Fibroblast of skin of scalp (primary cell): Measurements from ENCODE around the gene GSTM5. TPM values are rescaled to one million over a fixed set of nuclear protein-coding genes. Genes with fewer than 3 reads are reported as not detected.
"Not testable (repeated sequence)": the region's sequence is repeated elsewhere in the genome, so short reads cannot be mapped to it uniquely, and the experiment has no call there.

ENCODE experiments used
- DNase-seq: peaks from one replicate; pipeline ENCODE4 v3.0.0-alpha.2; 2013
- polyA plus RNA-seq, 2 experiments: library from polyadenylated mRNA; unstranded; fragments of 120-200 nt; gene quantifications; one replicate each; pipeline ENCODE4 v1.2.1, GENCODE V29; 2013; ENCODE audit not compliant: insufficient read length in 2 of 2

The GSTM5 gene
- polyA plus RNA-seq (2013, experiment 1 of 2; ENCODE audit: insufficient read length) = 11.3 TPM
- 14.3 TPM for polyA plus RNA-seq (2013, experiment 2 of 2; ENCODE audit: insufficient read length)

DNA sequence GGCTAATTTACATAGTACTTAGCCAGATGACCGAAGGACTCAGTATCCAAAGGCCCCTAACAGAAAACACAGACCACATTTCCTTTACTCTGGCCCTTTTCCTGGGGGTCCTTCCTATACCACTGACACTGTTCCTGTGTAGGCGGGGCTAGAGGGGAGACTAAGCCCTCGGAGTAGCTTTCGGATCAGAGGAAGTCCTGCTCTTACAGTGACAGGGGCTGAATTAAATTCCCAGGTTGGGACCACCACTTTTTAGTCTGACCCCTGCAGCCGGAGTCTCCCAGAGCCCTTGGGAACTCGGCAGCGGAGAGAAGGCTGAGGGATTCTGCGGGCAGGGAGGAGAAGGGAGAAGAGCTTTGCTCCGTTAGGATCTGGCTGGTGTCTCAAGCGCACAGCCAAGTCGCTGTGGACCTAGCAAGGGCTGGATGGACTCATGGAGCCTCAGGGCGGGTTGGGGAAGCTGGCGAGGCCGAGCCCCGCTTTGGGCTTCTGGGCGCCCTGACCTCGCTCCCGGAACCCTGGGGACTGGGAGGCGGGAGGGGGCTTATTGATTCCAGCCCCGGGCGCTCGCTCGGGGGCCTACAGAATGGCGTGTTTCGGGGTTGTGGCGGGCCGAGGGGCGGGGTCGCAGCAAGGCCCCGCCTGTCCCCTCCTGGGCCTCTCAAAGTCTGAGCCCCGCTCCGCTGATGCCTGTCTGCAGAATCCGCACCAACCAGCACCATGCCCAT is at the start of gene GSTM5:
Gene GSTM5, plus strand, starts transcription at position 659 of the 728 bp plus-strand sequence. Its CDS starts 62 bp downstream, at position 721.
- not testable (repeated sequence) for DNase-seq

DNA sequence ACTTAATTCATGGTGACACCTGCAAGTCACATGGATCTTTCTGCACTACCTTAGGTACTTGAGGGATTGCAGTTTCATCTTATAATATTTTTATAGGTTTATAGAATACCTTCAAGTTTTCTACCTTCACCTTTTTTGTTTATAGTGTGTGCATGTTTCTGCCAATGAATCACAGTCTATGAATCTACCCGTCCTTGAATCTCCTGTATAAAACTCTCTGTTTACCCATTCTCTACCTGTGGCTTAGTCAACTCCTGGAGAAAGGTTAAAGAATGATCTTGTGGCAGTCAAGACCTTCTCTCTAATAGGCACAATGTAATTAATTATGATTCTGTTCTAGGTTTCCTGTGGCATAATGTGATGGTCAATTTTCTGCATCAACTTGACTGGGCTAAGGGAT is 47.4 kb upstream of the GSTM5 start:
- DNase-seq = no peak

DNA sequence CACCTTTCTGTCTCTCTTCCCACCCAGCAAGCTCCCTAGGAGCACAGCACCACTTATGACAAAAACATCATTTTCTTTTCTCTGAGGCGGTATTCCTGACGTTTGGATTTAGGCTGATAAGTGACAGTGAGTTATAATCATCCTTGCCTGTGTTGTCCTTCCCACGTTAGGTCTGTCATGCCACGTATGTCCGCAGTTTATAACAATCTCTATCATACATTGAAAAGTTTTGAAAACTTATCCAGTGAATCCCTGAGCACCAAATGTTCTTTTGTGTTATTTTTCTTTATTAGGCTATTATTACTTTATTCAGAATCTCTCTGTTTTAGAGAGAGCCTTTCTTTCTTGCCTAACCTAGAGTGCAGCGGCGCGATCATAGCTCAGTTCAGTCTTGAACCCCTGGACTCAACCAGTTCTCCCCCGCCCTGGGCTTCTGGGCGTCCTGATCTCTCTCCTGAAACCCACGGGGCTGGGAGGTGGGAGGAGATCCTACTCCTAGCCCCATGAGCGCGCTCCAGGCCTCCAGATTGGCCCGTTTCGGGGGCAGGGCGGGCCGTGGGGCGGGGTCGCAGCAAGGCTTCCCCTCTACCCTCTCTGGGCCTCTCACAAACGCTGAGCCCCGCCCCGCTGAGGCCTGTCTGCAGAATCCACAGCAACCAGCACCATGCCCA is 44.5 kb upstream of the GSTM5 start, which contains the start of gene GSTM2:
Gene GSTM2, plus strand, starts transcription at position 606 of the 671 bp plus-strand sequence. Its CDS starts 59 bp downstream, at position 665.
- DNase-seq = peak; percentile 87

DNA sequence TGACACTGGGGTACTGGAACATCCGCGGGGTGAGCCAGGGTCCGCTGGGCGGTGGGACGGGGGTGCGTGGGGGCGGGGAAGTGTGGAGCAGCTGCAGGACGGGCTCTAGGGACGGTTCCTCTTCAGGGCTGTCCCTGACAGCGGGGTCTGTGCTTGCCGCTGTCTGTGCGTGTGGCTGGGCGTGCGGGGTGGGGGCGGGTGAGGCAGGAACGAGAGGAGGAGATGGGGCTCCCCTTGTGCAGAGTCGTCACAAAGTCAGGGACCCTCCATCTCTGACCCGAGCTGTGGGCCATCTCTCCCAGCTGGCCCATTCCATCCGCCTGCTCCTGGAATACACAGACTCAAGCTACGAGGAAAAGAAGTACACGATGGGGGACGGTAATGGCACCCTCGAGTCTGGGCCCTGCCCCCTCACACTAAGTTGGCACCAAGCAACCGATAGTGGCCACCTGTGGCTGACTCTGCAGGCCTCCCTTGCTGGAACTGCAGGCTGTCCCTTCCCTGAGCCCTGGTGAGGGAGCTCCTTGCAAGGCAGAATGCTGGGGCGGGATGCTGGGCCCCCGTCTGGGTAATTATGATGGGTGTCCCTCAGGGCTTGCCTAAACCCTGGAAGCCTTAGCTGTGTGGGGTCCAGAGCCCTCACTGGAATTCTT is 43.8 kb upstream of the GSTM5 start:
- no peak for DNase-seq

DNA sequence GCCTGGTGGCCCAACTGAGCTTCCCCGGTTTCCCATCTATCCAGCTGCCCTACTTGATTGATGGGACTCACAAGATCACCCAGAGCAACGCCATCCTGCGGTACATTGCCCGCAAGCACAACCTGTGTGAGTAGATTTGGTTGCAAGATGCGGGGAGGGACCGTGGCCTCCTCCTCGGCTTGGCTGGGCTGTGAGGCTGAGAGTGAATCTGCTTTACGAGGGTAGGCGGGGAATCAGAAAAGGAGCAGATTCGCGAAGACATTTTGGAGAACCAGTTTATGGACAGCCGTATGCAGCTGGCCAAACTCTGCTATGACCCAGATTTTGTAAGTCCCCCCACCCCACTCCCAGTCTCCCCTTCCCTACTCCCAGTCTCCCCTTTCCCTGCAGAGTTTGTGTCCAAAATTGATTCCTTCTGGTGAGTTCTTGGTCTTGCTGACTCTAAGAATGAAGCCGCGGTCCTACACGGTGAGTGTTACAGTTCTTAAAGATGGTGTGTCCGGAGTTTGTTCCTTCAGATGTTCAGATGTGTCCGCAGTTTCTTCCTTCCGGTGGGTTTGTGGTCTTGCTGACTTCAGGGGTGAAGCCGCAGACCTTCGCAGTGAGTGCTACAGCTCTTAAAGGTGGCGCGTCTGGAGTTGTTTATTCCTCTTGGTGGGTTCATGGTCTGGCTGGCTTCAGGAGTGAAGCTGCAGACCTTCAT is 42.7 kb upstream of the GSTM5 start:
- DNase-seq = no peak

DNA sequence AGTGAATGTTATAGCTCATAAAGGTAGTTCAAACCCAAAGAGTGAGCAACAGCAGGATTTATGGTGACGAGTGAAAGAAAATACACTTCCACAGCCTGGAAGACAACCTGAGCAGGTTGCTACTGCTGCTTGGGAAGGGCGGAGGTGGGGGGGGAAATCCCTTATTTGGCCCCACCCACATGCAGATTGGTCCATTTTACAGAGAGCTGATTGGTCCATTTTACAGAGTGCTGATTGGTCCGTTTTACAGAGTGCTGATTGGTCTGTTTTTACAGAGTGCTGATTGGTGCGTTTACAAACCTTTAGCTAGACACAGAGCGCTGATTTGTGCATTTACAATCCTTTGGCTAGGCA is 42.1 kb upstream of the GSTM5 start:
- not testable (repeated sequence) for DNase-seq

DNA sequence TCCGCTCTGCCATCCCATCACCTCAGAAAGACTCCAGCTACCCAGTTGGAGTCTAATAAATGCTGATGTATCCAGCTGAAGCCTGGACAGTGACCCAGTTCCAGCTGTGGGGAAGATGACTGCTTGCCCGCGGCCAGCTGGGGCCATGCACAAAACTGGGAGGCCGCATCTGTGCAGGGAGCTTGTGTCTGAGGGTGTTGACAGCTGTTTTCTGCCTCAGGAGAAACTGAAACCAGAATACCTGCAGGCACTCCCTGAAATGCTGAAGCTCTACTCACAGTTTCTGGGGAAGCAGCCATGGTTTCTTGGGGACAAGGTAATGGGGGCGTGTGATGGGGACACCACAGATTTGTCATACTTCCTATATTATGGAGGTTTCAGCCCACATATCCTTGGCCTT is 41.0 kb upstream of the GSTM5 start:
- no peak for DNase-seq

DNA sequence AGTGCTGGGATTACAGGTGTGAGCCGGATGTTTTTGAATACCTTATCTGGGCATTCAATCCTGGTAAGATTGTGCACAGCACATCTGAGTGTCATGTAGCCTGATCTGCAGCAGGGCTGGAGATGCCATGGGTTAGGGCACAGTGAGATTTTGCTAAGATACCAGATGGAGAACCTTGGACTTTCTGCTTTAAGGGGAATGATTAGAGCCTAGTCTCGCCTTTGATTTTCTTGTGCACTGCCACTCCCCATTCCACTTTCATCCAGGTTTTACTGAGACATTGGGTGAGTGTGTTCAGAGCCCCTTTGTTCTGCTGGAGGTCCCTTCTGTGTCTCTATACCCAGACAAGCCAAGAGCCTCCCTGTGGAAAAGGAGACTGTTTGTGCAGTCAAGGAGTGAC is 38.2 kb upstream of the GSTM5 start:
- DNase-seq = not testable (repeated sequence)

DNA sequence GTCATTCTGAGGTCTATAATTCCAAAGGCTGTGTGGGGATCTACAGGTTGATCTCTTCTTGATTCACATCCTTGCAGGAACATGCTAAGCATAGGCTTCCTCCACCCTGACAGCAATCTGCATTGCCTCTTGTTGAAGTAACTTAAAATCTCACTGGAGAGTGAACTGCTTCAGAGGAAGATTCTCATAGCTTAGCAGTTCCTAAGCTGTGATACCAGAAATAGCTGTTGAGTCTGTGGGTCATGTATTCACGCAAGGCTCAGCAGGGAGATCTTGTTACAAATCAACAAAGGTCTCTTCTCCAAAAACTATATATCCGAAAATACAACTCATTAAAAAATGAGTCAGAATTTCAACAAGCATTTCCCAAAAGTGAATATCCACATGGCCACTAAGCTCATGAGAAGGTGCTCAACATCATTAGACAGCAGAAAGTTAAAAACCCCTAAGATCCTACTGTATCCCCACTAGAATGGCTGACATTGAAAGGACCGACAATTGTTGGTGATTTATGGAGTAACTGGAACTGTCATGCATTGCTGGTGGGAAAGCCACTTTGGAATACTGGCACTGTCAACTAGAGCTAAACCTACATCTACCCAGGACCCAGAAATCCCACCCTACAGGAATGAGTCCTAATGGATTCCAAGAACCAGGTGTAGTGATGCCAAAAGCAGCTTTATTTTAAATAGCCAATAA is 35.2 kb upstream of the GSTM5 start:
- DNase-seq = not testable (repeated sequence)

DNA sequence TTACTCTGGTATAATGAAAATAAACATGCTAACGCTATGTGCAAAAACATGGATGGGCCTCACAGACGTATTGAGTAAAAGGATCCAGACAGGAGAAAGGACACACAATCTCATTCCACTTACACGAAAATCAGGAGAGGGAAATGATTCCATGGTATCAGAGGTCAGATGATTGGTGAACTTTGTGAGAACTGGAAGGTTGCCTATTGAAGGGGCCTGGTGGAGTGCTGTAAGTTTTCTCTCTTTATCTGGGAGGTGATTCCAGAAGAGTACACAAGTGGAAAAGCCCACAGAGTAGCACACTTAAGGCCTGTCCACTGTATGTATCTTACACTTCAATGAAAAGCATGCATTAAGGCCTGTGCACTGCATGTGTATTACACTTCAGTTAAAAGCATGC is 34.6 kb upstream of the GSTM5 start:
- DNase-seq = no peak

DNA sequence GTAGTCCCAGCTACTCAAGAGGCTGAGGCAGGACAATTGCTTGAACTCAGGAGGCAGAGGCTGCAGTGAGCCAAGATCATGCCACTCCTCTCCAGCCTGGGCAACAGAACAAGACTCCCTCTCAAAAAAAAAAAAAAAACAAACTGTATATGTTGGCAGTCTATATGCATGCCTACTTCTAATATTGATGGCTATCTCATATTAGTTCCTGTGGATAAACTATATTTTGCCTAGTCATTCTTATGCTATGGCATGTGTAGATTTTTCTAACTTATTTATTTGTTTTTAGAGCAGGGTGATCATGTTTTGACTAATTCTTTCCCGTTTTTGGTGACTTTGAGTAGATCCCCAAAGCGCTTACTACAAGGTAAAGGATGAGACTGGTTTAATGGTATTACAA is 33.4 kb upstream of the GSTM5 start:
- DNase-seq = not testable (repeated sequence)

DNA sequence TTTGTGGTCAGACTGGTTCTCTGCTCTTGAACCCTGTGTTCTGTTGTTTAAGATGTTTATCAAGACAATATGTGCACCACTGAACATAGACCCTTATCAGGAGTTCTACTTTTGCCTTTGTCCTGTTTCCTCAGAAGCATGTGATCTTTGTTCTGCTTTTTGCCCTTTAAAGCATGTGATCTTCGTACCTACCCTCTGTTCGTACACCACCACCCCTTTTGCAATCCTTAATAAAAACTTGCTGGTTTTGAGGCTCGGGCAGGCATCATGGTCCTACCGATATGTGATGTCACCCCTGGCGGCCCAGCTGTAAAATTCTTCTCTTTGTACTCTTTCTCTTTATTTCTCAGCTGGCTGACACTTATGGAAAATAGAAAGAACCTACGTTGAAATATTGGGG is 27.3 kb upstream of the GSTM5 start:
- DNase-seq = not testable (repeated sequence)

DNA sequence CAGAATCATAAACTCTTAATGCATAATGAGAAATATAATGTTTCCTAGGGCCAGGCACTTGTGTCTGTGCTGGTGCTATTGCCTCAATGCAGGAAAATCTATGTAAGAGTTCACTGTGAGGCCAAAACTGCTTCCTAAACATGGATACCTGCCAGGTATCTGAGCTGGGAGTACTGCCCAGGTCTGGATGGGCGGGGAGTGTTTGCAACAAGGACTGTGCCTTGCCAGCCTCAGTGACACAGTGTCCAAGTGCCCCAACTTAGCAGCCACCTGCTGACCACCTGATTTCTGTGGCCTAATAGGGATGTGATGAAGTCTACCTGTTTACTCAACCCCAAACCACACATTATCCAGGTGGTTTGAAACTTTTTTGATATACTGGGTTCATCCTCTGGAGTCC is 26.7 kb upstream of the GSTM5 start:
- DNase-seq = not testable (repeated sequence)

DNA sequence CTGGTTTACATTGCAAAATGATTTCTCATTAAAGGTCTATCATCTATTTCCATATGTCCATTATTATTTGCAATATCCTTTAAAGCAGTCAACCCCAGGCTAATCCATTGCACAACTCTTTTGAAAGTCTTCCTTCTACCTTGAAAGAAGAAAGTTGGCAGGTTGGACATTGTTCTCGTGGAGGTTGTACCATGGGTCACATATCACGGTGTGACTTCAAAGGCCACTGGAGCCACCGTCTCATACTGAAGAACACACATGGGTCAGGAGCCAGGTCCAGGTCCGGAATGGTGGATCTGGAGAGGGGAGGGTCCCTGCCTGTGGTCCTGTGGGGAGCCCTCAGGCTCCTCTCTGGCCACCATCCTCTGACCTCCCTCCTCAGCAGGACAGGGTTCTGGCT is 26.2 kb upstream of the GSTM5 start:
- not testable (repeated sequence) for DNase-seq

DNA sequence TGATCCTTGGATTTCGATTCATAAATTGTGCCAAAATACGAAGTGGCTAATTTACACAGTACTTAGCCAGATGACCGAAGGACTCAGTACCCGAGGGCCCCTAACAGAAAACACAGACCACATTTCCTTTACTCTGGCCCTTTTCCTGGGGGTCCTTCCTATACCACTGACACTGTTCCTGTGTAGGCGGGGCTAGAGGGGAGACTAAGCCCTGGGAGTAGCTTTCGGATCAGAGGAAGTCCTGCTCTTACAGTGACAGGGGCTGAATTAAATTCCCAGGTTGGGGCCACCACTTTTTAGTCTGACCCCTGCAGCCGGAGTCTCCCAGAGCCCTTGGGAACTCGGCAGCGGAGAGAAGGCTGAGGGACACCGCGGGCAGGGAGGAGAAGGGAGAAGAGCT is 24.9 kb upstream of the GSTM5 start:
- not testable (repeated sequence) for DNase-seq

DNA sequence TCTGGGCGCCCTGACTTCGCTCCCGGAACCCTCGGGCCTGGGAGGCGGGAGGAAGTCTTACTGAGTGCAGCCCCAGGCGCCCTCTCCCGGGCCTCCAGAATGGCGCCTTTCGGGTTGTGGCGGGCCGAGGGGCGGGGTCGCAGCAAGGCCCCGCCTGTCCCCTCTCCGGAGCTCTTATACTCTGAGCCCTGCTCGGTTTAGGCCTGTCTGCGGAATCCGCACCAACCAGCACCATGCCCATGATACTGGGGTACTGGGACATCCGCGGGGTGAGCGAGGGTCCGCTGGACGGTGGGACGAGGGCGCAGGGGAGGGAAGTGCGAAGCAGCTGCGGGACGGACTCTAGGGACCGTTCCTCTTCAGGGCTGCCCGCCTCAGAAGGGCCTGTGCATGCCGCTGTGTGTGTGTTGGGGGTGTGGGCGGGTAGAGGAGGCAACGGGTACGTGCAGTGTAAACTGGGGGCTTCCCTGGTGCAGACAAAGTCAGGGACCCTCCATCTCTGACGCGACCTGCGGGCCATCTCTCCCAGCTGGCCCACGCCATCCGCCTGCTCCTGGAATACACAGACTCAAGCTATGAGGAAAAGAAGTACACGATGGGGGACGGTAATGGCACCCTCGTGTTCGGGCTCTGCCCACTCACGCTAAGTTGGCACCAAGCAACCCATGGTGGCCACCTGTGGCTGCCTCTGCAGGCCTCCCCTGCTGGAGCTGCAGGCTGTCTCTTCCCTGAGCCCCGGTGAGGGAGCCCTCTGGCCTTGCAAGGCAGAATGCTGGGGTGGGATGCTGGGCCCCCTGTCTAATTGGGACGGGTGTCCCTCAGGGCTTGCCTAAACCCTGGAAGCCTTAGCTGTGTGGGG is 24.2 kb upstream of the GSTM5 start, which contains the start of gene GSTM1:
Gene GSTM1, plus strand, starts transcription at position 177 of the 859 bp plus-strand sequence. Its CDS starts 57 bp downstream, at position 234.
- peak; percentile 81 for DNase-seq

DNA sequence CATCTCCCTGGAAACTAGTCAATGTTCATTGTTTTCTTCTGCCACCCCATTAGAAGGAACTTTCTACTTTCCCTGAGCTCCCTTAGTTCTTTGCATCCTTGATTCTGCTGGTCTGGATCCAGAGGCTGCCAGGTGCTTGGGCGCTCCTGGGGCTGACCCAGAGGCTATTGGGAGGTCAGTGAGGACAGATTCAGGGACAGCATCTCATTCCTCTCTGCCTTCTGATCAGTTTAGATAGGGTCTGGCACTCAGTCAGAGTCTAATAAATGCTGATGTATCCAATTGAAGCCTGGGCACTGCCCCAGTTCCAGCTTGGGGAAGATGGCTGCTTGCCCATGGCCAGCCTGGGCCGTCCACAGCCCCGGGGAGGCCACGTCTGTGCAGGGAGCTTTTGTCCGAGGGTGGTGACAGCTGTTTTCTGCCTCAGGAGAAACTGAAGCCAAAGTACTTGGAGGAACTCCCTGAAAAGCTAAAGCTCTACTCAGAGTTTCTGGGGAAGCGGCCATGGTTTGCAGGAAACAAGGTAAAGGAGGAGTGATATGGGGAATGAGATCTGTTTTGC is 22.1 kb upstream of the GSTM5 start:
- DNase-seq = no peak

DNA sequence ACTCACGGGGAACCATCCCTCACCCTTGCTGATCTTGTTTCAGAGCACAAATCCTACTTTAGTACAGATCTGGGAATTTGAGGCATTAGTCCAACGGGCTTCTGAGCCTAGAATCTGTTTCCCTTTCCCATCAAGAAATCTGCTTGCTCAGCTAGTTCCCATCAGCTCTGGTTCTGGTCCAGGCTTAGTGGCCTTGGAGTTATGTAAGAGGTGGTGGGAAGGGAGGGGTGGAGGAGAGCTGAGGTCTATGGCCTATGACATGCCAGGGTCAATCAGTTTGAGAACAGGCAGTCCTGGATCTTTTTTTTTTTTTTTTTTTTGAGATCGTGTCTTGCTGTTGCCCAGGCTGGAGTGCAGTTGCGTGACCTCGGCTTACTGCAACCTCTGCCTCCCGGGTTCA is 20.3 kb upstream of the GSTM5 start:
- no peak for DNase-seq

DNA sequence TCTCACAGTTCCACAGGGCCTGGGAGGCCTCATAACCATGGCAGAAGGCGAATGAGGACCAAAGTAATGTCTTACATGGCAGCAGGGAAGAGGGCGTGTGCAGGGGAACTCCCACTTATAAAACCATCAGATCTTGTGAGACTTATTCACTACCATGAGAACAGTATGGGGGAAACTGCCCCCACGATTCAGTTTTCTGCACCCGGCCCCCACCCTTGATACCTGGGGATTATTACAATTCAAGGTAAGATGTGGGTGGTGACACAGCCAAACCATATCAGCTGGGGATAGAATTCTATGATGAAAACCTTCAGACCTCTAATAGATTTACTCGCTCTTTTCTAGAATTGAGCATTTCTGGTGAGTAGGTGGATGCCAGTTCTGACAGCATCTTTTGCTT is 17.7 kb upstream of the GSTM5 start:
- not testable (repeated sequence) for DNase-seq

DNA sequence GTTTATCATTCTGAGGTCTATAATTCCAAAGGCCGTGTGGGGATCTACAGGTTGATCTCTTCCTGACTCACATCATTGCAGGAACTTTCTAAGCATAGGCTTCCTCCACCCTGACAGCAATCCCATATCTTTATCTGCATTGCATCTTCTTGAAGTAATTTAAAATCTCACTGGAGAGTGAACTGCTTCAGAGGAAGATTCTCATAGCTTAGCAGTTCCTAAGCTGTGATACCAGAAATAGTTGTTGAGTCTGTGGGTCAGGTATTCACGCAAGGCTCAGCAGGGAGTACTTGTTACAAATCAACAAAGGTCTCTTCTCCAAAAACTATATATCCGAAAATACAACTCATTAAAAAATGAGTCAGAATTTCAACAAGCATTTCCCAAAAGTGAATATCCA is 16.9 kb upstream of the GSTM5 start:
- not testable (repeated sequence) for DNase-seq

DNA sequence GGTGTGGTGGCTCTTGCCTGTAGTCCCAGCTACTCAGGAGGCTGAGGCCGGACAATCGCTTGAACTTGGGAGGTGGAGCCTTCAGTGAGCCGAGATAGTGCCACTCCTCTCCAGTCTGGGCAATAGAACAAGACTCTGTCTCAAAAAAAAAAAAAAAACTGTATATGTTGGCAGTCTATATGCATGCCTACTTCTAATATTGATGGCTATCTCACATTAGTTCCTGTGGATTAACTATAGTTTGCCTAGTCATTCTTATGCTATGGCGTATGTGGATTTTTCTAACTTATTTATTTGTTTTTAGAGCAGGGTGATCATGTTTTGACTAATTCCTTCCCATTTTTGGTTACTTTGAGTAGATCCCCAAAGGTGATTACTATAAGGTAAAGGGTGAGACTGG is 15.0 kb upstream of the GSTM5 start:
- no peak for DNase-seq
